Liver (tissue), 9 donors: ENCODE results near the gene COL20A1. TPM values are rescaled to one million over a fixed set of nuclear protein-coding genes. Genes with fewer than 3 reads are reported as not detected.

Experiments
- DNase-seq: peaks from one replicate; pipeline ENCODE4 v3.0.0-alpha.2; 2017; ENCODE audit warnings: low spot score
- H3K27ac ChIP-seq, 2 donors: one replicate each; pipeline ENCODE4 v1.7.0; 2013; ENCODE audit warnings: inconsistent platforms in 2 of 2, low read length in 2 of 2, control low read depth in 1 of 2, low read depth in 1 of 2, mild to moderate bottlenecking in 1 of 2
- H3K27me3 ChIP-seq, 4 donors: one replicate each; pipeline versions ENCODE4 v1.6.1 to v1.7.0; 2013; ENCODE audit warnings: low read length in 3 of 4, inconsistent platforms in 1 of 4, mild to moderate bottlenecking in 1 of 4, moderate library complexity in 1 of 4; ENCODE audit not compliant: control insufficient read depth in 4 of 4, insufficient read depth in 4 of 4
- H3K36me3 ChIP-seq, 4 donors: one replicate each; pipeline versions ENCODE4 v1.6.1 to v1.7.0; 2013; ENCODE audit warnings: low read length in 3 of 4, mild to moderate bottlenecking in 3 of 4, low read depth in 1 of 4, moderate library complexity in 1 of 4; ENCODE audit not compliant: control insufficient read depth in 4 of 4, insufficient read depth in 3 of 4
- H3K4me1 ChIP-seq, 4 donors: one replicate each; pipeline versions ENCODE4 v1.6.1 to v1.7.0; 2013; ENCODE audit warnings: low read length in 3 of 4, mild to moderate bottlenecking in 3 of 4, moderate library complexity in 1 of 4; ENCODE audit not compliant: control insufficient read depth in 4 of 4, insufficient read depth in 4 of 4
- H3K4me3 ChIP-seq, 3 donors: one replicate each; pipeline versions ENCODE4 v1.6.1 to v1.7.0; 2013; ENCODE audit warnings: low read length in 3 of 3, control low read depth in 1 of 3, low read depth in 1 of 3, mild to moderate bottlenecking in 1 of 3
- H3K9ac ChIP-seq, 2 donors: one replicate each; pipeline ENCODE4 v1.7.0; 2013; ENCODE audit warnings: low read length in 2 of 2, mild to moderate bottlenecking in 2 of 2, moderate library complexity in 2 of 2, control low read depth in 1 of 2, low read depth in 1 of 2
- H3K9me3 ChIP-seq, 4 donors: one replicate each; pipeline versions ENCODE4 v1.6.1 to v1.7.0; 2013; ENCODE audit warnings: low read length in 3 of 4; ENCODE audit not compliant: control insufficient read depth in 4 of 4
- ATF3 ChIP-seq: IDR thresholded peaks from 2 replicates; pipeline ENCODE4 v1.6.1; 2016; ENCODE audit warnings: antibody characterized with exemption
- CTCF ChIP-seq: fragments of 150-350 bp; IDR thresholded peaks from 2 replicates; pipeline ENCODE4 v1.5.1; 2017; ENCODE audit warnings: improper control_type of control experiment, low read depth, low read length; ENCODE audit not compliant: missing input control
- FOXA1 ChIP-seq: IDR thresholded peaks from 2 replicates; pipeline ENCODE4 v1.6.1; 2016; ENCODE audit warnings: antibody characterized with exemption
- FOXA2 ChIP-seq: IDR thresholded peaks from 2 replicates; pipeline ENCODE4 v1.6.1; 2016; ENCODE audit warnings: antibody characterized with exemption
- GABPA ChIP-seq, 2 donors: IDR thresholded peaks in 1 of 2; conservative IDR thresholded peaks in 1 of 2; 2 replicates each; pipeline ENCODE4 v1.6.1; 2016; ENCODE audit warnings: antibody characterized with exemption in 2 of 2, mild to moderate bottlenecking in 1 of 2, moderate library complexity in 1 of 2
- HNF4A ChIP-seq, 2 donors: conservative IDR thresholded peaks; 2 replicates each; pipeline ENCODE4 v1.6.1; 2016; ENCODE audit warnings: antibody characterized with exemption in 2 of 2, mild to moderate bottlenecking in 2 of 2
- HNF4G ChIP-seq: IDR thresholded peaks from 2 replicates; pipeline ENCODE4 v1.6.1; 2016; ENCODE audit warnings: antibody characterized with exemption
- JUND ChIP-seq, 2 donors: IDR thresholded peaks; 2 replicates each; pipeline ENCODE4 v1.6.1; 2016; ENCODE audit warnings: antibody characterized with exemption in 2 of 2
- MAX ChIP-seq: IDR thresholded peaks from 2 replicates; pipeline ENCODE4 v1.6.1; 2016; ENCODE audit warnings: antibody characterized with exemption
- RAD21 ChIP-seq, 2 donors: IDR thresholded peaks; 2 replicates each; pipeline ENCODE4 v1.6.1; 2016; ENCODE audit warnings: antibody characterized with exemption in 2 of 2, mild to moderate bottlenecking in 2 of 2
- REST ChIP-seq: IDR thresholded peaks from 2 replicates; pipeline ENCODE4 v1.6.1; 2016; ENCODE audit warnings: antibody characterized with exemption, mild to moderate bottlenecking
- RXRA ChIP-seq, 2 donors: IDR thresholded peaks; 2 replicates each; pipeline ENCODE4 v1.6.1; 2017 to 2018; ENCODE audit warnings: antibody characterized with exemption in 2 of 2, mild to moderate bottlenecking in 1 of 2
- SP1 ChIP-seq: IDR thresholded peaks from 2 replicates; pipeline ENCODE4 v1.6.1; 2018; ENCODE audit warnings: antibody characterized with exemption, mild to moderate bottlenecking
- TAF1 ChIP-seq: conservative IDR thresholded peaks from 2 replicates; pipeline ENCODE4 v1.6.1; 2016; ENCODE audit warnings: antibody characterized with exemption, mild to moderate bottlenecking
- ZBTB33 ChIP-seq: IDR thresholded peaks from 2 replicates; pipeline ENCODE4 v1.6.1; 2016; ENCODE audit warnings: antibody characterized with exemption
- WGBS: extraction: QIAGEN DNeasy Blood & Tissue Kit; methylation state at CpG from one replicate; pipeline ENCODE4 v1.1.7; 2013; 5-methylcytosine and 5-hydroxymethylcytosine counted together
- polyA plus RNA-seq, 2 donors: library from polyadenylated mRNA; stranded (reverse) in 1 of 2; unstranded in 1 of 2; fragments of 200-250 nt in 1 of 2; fragments of >200 nt in 1 of 2; fragmentation: Nextera tagmentation in 1 of 2; extraction: Ambion mirVana in 1 of 2; gene quantifications; one replicate each; pipeline versions ENCODE4 v1.2.1 to v1.2.3, GENCODE V29; 2013 to 2015
- total RNA-seq, 2 donors: library from RNA; depleted of rRNA; stranded (reverse); fragments of >200 nt; gene quantifications; one replicate each; pipeline ENCODE4 v1.2.3, GENCODE V29; 2014
- donor health status: healthy.
- donor health status: healthy.
- donor health status: healthy.
- donor health status: healthy.
- donor health status: healthy.

COL20A1 gene
- total and polyA plus RNA-seq, 4 donors = not detected

GRCh38 chr20:63372971-63373885 lies 80.2 kb downstream of the COL20A1 start:
- H3K9me3 ChIP-seq = no peaks in the 10 kb centered on the region
- no peaks in the 10 kb centered on the region for H3K36me3 ChIP-seq
- no peak overlapping the region for H3K4me3 ChIP-seq
- no peaks in the 10 kb centered on the region for H3K4me1 ChIP-seq
- TF ChIP-seq TAF1 (no peak), HNF4A (conservative IDR thresholded peaks at IDR 0.05) (no peak), GABPA (IDR thresholded peaks at IDR 0.05 in 1 of 2, conservative IDR thresholded peaks at IDR 0.05 in 1 of 2) (no peak), FOXA1 (no peak), JUND (IDR thresholded peaks at IDR 0.05) (no peak), RAD21 (IDR thresholded peaks at IDR 0.05) (no peak), REST (no peak), SP1 (no peak), ZBTB33 (no peak), FOXA2 (no peak), ATF3 (no peak), CTCF (no peak), RXRA (IDR thresholded peaks at IDR 0.05) (no peak), HNF4G (no peak), MAX (no peak)
- WGBS = 78% methylated on average over 34 of the region's 34 CpGs
- H3K27ac ChIP-seq = no peak overlapping the region
- no peak overlapping the region for H3K9ac ChIP-seq
- no peak for DNase-seq
- peaks cover 0 to 3% (median under 1%) of the 10 kb centered on the region in 4 donors for H3K27me3 ChIP-seq
